D721Med (cell line): ENCODE data around the gene ZNF267.
"Not testable (repeated sequence)": the region's sequence is repeated elsewhere in the genome, so short reads cannot be mapped to it uniquely, and the experiment has no call there.

ENCODE experiments used
- DNase-seq: peaks from one replicate; pipeline ENCODE4 v3.0.0; 2011; ENCODE audit warnings: low spot score; ENCODE audit not compliant: insufficient read length
- FAIRE-seq: peaks from 2 replicates; lab custom pipeline; 2011; peaks lifted over from hg19 to GRCh38; lab: Jason Lieb, UNC
- CTCF ChIP-seq: IDR thresholded peaks from 2 replicates; pipeline ENCODE4 v1.5.1; 2012; ENCODE audit warnings: mild to moderate bottlenecking, control low read depth; ENCODE audit not compliant: insufficient read depth; ENCODE audit errors: missing control alignments

ZNF267 gene

GRCh38 chr16:31880322-31880979 is 6.8 kb downstream of the ZNF267 start:
- no peak for TF ChIP-seq CTCF
- FAIRE-seq (no peak), DNase-seq (no peak)

GRCh38 chr16:31886227-31886626 is 12.6 kb downstream of the ZNF267 start:
- DNase-seq = no peak
- TF ChIP-seq CTCF = no peak
- no peak for FAIRE-seq

GRCh38 chr16:31888735-31889134 is 15.1 kb downstream of the ZNF267 start:
- FAIRE-seq (no peak), DNase-seq (no peak)
- no peak for TF ChIP-seq CTCF

GRCh38 chr16:31892111-31892510 is 18.5 kb downstream of the ZNF267 start:
- DNase-seq, FAIRE-seq: not testable (repeated sequence)

GRCh38 chr16:31893824-31894223 is 20.2 kb downstream of the ZNF267 start:
- DNase-seq = no peak
- FAIRE-seq = no peak
- no peak for TF ChIP-seq CTCF

- TF ChIP-seq CTCF = no peak
- FAIRE-seq (no peak), DNase-seq (no peak)
Observed at GRCh38 chr16:31897283-31897682, 23.7 kb downstream of the ZNF267 start.

GRCh38 chr16:31899505-31899904 is 25.9 kb downstream of the ZNF267 start:
- no peak for DNase-seq
- FAIRE-seq = no peak
- no peak for TF ChIP-seq CTCF

GRCh38 chr16:31904571-31904970 is 31.0 kb downstream of the ZNF267 start:
- DNase-seq, FAIRE-seq: not testable (repeated sequence)
